NCI-H510A (cell line): ENCODE data around the gene MKNK2.
"Not testable (repeated sequence)": the region's sequence is repeated elsewhere in the genome, so short reads cannot be mapped to it uniquely, and the experiment has no call there.

Experiments used
- DNase-seq: peaks from one replicate; lab custom pipeline; 2025; lab: John Stamatoyannopoulos, UW

MKNK2 gene

DNA sequence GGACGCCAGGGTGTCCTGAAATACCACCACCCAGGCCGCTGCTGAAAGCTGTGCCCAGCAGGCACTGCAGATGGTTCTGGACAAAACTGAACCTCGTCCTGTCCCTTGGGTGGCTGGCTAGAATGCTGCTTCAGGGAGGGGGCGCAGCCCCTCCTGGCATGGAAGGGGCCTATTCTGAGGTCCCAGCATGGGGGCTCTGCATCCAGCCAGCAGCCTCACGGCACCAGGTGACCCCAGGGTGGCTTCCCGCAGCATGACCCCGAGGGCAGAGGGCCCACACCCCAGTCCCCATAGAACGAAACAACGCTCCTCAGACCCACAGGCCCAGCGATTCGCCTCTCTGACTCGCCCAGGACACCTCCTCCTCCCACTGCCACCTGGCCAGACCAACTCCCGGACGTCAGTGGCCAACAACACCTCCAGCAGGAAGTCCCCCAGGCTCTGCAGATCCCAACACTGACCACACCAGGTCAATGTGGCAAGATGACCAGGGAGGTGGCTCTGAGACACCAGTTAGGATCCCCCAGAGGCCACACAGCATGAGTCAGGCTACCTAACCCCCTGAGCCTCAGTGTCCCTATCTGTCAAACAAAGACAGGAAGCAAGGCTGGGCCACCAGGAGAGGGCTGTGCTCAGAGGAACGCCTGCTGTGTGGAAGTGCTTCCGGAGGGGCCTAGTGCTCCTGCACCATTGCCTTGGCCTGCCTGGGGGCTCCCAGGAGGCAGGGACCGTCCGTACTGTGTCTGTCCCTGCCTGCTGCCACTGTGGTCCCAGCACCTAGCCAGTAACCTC is 6.1 kb downstream of the MKNK2 start:
- DNase-seq: no peak

DNA sequence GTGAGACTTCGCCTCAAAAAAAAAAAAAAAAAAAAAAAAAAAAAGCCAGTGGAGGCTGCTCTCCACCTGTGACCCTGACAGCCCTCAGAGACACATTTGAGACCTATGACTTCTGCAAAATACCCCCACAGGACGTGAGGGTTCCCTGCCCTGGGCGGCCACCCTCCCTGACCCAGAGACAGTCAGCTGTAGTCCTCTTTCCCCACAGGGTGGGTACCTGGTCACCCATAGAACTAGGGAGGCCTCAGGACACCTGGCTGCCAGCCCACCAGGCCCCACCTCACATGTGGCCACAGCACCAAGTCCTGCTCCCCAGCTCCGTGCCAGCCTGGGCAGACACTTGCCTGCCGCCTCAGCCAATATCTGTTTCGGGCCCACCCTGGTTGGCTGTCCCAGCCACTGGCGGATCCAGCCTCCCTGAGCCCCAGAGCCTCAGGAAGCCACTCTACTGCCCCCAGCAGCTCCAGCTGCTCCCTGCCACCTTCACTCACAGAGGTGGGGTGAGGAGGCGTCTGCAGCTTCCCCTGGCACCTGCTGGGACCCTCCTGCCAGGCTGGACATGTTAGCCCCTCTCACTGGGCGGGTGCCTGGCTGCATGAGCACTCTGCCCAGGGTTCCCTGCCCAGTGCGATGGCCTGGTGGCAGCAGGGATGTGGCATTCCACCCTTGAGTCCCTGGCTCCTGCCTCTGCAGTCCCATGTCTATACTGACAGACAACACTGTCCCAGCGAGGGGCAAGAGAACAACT is 6.9 kb downstream of the MKNK2 start:
- no peak for DNase-seq

DNA sequence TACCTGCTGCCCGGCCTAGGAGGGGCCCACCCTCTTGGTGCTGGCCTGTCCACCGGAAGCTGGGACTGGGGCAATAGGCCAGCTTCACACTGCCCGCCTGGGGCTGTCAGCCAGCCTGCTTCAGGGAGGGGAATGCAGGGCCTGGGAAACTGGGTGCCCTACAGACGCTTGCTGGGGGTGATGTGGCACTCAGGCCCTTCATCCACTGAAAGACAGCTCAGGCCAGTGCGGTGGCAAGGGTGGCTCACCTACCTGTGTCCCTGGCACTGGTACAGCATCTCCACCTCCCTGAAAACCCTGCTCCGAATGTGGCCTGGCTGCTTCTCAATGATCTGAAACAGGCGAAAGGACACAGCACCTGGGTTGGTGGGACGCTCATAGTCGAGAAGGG is 7.8 kb downstream of the MKNK2 start:
- DNase-seq: no peak

DNA sequence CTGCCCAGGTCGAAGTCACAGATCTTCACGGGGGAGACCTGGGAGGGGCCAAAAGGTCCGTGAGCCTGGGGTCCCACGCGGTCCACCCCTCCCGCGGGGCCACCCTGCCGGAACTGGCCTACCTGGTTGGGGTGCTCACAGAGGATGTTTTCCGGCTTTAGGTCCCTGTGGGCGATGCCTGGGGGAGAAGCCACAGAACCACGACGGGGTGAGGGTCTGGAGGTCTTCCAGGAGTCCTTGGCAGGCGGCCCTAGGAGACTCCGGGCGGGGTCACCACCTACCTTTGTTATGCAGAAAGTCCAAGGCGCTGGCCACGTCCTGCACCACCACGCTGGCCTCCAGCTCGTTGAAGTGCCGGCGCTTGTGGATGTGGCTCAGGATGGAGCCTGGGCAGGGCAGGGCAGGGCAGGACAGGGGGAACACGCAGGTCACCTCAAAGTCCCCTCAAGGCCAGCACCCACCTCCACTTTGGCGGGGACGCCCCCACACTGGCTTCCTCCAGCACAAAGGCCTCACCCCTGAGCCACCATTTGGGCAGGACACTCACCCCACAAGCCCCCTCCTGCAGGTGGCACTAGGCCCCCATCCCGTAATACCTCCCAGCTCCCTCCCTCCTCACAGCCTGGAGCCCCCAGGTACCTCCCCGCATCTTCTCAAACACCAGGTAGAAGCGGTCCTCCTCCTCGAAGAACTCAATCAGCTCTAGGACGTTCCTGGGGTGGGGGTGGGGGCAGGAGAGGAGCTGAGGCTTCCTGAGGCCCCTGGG is 8.4 kb downstream of the MKNK2 start:
- DNase-seq: no peak

DNA sequence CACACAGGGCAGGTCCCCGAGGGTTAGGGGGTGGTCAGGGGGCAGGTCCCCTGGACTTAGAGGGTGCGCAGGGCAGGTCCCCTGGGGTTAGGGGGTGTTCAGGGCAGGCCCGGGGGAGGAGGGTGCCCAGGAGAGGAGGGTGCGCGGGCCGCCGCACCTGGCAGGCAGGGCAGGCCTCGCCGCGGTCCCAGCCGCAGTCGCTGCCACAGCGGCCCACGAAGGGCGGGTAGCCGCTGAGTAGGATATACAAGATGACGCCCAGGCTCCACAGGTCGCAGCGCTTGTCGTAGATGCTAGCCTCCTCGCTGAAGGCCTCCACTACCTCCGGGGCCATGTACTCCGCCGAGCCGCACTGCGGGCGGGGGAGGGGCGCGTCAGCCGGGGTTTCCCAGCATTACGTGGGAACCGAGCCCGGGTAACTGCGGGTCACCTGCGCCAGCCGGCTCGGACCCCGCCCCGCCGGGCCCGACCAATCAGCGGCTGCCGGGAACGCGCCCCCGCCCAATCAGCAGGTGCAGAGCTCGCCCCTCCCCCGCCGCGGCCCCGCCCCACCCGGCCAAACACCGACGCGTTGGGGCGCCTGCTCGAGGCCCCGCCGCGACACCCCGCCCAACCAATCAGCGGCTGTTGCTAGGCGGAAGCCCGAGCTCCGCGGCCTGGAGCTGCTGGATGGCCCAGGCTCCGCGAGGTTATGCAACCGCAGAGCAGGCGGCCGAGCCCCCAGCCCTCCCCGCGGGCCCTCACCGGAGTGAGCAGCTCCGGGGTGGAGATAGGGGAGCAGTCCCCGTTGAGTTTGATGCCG is 9.2 kb downstream of the MKNK2 start:
- peak; percentile 78 for DNase-seq

DNA sequence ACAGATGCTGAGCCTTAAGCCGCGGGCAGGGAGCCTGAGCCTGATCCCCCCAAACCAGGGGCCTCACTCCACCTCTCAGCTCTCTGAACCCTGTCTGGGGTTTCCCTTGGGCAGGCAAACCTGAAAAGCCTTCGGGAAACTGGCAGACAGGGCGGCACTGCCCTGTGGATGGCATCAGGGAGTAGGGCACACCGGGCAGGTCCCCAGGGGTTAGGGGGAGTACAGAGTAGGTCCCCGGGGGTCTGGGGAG is 9.7 kb downstream of the MKNK2 start:
- DNase-seq: no peak

DNA sequence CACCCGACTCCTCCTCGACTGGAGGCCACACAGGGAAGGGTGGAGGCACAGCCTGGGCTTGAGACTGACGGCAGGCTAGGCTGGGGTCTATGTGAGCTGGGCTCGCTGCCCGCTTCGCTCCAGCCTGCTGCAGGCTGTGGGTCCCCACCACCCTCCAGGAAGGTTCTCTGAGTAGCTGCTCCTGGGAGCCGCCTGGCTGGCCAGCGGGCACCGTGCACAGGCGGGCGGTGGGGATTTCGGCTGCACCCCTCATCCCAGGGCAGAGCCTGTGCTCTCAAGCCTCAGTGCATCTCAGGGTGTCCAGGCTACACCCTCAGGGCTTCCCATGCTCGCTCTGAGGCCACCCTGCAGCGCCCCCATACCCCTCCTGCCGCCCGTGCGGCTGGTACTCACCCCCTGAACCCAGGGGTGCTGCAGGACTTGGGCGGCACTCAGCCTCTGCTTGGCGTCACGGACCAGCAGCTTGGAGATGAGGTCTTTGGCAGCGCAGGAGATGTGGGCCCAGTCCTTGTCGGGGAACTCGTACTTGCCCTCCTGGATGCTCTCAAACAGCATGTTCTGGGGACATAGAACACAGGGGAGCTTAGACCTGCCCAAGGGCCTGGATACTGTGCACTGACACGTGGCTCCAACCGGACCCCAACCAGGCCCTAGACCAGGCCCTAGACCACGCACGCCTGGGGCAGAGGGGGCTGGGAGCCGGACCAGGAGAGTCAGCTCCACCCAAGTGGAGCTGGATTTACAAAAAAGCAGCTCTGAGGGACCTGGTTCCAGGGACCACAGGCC is 10.2 kb downstream of the MKNK2 start:
- no peak for DNase-seq

DNA sequence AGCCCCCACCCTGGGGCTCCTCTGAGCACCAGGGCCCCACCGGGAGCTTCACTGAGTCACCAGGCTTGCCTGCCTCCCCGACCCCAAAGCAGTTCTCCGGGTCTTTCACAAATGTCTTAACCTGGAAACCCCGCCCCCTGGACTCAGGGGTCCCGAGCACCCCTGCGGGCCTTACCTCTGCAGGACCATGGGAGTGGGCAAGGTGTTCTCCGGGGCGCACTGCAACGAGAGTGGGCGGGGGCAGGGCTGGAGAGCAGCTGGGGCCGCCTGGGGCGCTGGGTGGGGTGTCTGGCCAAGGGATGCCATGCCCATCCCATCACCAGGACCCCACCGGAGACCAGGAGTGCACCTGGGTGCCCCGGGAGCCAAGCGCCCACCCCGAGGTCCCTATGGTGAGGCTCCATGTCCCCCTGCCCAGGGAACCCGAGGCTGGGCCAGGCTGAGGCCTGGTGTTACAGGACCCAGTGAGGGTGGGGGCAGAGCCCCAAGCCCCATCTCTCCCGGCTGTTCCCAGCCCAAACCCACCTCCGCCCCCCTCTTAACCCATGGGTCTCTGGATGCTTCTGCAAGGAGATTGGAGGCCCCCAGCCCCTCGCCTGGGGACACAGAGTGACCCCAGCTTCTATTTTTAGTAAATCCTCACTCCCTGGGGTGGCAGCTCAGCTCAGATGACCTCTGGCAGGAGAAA is 10.9 kb downstream of the MKNK2 start:
- DNase-seq: no peak

DNA sequence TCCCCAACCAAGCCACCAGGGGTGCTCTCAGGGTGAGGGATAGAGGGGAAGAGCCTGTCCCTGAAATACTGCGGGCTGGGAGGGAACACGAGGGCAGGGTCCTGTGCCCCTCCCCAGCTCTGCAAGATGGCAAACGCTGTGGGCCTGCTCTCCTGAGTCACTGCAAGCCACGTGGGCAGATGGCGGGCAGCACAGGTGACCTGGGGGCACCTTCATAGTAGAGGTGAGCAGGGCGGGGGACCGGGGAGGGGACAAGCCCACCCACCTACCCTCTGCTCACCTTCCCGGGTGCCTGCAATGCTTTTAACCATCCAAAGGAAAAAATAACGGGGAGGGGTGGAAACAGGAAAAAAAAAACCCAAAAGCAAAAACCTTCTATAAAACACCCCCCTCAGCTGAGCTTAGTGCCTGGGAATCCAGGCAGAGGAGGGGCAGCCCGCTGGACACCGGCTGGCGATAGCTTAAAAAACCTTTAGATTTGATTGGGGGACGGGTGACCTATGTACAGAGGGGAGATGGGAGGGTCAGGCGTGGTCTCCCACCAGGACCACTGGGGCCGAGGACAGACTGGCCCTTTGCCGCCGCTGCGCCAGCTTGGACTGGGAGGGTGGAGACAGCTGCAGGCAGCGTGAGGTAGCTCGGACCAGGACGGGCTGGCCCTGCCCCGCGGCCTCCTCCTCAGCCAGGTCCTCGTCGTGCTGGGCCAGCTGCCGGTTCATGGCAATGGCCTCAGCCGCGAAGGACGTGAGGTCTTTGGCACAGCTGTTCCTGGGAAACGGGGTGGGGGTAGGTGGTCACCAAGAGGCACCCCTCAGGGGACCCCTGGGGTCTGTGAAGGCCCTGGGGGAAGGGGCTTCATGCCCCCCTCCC is 11.7 kb downstream of the MKNK2 start:
- DNase-seq: no peak

DNA sequence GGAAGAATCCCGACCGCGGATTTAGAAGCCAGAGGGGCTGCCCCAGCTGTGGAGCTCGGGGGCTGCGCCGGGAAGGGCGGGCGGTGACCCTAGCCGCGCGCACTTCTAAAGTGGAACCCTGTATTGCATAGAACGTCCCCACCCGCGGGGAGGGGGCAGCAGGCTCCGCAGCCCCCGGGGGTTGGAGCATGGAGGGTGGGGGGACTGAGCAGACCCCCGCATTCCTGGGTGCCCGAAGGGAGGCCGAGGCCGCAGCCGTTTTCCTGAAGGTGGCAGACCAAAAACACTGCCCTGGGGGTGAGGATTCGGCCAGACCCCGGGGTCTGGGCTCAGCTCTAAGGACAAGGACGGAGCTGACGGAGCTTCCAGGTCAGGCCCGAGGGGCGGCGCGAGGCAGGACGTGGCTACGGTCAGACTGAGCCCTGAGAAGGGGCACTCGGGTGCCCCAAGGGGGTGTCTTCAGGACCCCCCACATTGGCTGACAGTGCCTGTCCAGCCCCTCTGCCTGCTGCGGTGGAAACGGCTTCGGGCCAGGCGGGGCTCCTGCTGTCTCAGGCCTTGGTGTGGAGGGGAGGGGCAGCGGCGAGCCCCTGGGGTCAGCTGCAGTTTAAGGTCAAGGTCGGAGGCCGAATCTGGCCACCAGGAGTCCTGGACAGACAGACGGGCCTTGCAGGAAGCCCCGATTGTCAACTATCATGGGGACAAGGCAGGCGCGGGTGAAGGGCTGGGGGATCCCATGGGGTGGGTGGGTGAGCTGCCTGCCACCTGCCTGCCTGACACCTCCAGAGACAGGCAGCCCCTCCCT is 12.6 kb downstream of the MKNK2 start:
- DNase-seq: no peak

DNA sequence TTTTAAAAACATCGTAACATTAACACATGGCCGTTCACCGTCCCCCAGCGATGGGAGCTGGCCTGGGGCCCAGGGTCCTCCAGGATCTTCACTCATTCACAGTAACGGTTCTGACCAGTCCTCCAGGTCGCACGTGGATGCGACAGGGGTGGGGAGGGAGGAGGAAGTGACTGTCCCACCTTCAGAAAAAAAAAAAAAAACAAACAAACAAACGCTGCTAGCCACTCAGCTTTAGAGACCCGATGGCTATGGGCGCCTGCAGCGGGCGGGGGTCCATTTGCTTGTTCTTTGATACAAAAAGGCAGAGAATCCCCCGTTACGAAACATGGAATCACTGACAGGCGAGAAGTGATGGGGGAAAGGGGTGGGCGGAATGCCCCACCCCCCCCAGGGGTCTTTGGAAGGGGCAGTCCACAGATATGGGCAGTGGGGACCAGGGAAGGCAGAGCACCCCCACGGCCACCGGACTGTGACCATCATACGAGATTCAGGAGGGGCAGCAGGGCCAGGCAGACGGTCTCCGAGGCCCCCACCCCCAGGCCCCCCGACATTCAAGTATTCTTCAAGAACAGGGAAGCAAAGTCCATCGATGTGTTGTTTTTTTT is 13.3 kb downstream of the MKNK2 start:
- no peak for DNase-seq

DNA sequence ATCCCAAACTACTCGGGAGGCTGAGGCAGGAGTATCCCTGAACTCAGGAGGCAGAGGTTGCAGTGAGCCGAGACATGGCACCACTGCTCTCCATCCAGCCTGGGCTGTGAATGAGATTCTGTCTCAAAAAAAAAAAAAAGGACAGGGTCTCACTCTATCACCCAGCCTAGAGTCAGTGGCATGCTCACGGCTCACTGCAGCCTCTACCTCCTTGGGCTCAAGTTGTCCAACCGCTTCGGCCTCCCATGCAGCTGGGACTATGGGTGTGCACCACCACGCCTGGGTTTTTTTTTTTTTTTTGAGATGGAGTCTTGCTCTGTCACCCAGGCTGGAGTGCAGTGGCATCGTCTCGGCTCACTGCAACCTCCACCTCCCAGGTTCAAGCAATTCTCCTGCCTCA is 14.6 kb downstream of the MKNK2 start:
- no peak for DNase-seq

DNA sequence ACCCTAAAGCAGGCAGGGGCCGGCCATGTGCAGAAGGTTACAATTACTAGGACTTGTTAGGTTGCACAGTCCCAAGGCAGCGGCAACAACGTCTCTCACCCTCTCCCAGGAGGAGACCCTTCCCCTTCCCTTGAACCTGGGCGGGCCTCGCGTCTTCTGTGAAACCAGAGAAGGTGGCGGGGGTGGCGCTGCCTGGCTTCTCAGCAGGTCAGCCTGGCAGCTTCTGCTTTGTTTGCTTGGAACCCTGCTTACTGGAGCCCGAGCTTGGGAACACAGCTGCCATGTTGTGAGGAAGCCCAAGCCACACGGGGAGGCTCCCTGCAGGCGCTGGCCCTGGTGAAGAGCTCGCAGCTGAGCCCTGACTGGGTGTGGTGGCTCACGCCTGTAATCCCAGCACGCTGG is 15.5 kb downstream of the MKNK2 start:
- no peak for DNase-seq

DNA sequence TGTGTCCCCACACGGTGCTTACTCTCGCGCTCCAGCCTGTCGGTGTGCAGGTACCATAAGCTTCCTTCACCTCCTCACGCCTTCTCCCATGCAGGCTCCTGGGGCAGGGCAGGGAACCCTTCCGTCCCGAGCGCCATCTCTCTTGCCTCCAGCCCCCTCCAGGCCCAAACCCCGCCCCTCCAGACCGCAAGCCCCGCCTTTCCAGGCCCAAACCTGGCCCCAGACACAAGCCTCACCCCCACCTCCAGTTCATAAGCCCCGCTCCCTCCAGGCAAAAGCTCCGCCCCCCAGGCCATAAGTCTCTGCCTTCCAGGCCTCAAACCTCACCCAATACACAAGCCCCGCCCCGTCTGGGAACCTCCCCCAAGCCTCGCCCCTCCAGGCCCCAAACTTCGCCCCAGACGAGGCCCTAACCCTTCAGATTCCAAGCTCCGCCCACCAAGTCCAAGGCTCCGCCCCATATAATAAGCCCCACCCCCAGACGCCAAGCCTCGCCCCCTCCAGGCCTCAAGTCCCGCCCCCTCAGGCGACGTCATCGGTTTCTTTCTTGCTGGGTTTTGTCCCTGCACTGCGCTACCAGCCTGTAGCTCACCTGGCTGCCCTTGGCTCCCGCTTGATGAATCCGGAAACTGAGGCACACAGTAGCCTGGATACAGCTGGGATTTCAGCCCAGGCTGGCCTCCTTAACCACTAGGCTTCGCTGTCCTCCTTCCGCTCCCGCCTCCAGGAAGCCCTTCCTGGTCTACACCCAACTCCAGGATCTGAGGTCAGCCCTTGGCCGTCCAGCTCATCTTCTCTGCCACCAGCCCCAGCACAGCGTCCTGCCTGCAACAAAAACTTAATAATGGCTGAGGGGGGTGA is 16.1 kb downstream of the MKNK2 start:
- DNase-seq: no peak

DNA sequence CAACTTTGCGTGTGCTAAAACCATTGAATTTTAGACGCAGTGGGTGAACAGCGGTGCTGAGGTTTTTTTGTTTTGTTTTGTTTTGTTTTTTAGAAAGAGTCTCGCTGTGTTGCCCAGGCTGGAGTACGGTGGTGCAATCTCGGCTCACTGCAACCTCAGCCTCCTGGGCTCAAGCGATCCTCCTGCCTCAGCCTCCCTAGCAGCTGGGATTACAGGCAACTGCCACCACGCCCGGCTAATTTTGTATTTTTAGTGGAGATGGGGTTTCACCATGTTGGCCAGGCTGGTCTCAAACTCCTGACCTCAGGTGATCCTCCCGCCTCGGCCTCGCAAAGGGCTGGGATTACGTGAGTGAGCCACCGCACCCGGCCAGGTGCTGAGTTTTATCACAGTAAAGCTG is 16.8 kb downstream of the MKNK2 start:
- not testable (repeated sequence) for DNase-seq

DNA sequence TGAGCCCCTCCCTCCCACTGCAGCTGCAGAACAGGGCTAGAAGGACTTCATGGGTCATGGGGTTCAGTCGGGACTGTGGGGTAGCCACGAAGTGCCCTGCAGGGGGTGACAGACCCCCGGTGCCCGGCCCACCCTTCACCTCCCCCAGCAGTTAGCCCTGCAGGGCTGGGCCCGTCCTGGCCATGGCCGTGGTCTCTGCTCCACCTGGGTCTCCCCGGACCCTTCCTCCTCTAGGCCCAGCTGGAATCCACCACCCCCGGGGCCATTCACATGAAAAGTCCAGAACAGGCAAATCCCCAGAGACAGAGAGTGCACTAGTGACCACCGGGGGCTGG is 17.3 kb downstream of the MKNK2 start:
- no peak for DNase-seq

DNA sequence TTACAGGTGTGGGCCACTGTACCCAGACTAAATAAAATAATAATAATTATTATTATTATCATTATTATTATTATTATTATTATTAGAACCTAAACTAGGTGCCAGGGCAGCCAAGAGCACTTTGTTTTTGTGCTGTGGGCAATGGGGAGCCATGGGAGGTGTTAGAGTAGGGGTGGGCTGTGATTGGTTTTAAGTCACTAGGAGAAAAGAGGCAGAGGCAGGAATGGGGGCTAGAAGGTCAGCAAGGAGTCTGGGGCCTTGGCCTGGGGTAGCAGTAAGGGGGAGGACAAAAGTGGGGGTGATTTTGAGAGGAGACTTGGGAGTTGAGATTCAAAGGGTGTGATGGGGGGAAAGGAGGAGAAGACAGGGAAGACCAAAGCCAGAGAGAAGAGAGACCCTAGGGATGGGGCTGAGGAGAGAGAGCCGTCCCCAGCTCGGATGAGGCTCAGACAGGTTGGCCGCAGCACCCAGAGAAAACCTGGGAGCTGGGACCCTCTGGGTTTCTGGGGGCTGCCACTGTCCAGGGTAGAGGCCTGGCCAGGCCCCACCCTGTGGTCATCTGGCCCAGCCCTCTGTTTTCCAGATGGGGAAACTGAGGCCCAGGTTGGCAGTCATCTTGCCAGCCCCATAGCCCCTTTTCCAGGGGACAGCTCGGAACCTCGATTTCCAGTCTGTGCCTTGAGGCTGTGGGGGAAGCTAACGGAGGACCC is 17.8 kb downstream of the MKNK2 start:
- DNase-seq: no peak
